ENCODE measurements around the gene ARIH2.

- TF ChIP-seq CTCF (conservative IDR thresholded peaks at IDR 0.05; ENCODE audit: low read depth, low read length) (no peak), EZH2 (IDR thresholded peaks at IDR 0.05; ENCODE audit: borderline replicate concordance, low read depth, low read length, poor library complexity, severe bottlenecking) (no peak)
Measured at GRCh38 chr3:49016414-49017228, 98.0 kb downstream of the ARIH2 start.
